Neutrophil (primary cell): ENCODE data around the gene TMSB4X.
"Not testable (repeated sequence)": the region's sequence is repeated elsewhere in the genome, so short reads cannot be mapped to it uniquely, and the experiment has no call there.

Source experiments
- H3K27ac ChIP-seq: fragments of 200-600 bp; sonication (generic); 2 replicates; pipeline ENCODE4 v1.5.1; 2016; ENCODE audit warnings: mild to moderate bottlenecking, moderate library complexity
- H3K27me3 ChIP-seq: fragments of 200-600 bp; sonication (generic); 2 replicates; pipeline ENCODE4 v1.6.0; 2016; ENCODE audit warnings: mild to moderate bottlenecking
- H3K36me3 ChIP-seq: fragments of 200-600 bp; sonication (generic); 2 replicates; pipeline ENCODE4 v1.5.1; 2017
- H3K4me1 ChIP-seq, 2 experiments: fragments of 200-600 bp in 1 of 2; sonication (generic) in 1 of 2; 1 replicate in 1 of 2; 2 replicates in 1 of 2; pipeline versions ENCODE4 v1.5.1 to v1.6.1; 2013 to 2016; ENCODE audit warnings: low read depth in 1 of 2, low read length in 1 of 2, mild to moderate bottlenecking in 1 of 2, moderate library complexity in 1 of 2; ENCODE audit not compliant: control insufficient read depth in 1 of 2, insufficient read depth in 1 of 2
- H3K4me3 ChIP-seq, 2 experiments: fragments of 200-600 bp in 1 of 2; sonication (generic) in 1 of 2; 1 replicate in 1 of 2; 2 replicates in 1 of 2; pipeline ENCODE4 v1.5.1; 2013 to 2016; ENCODE audit warnings: low read depth in 1 of 2, low read length in 1 of 2, mild to moderate bottlenecking in 1 of 2, moderate library complexity in 1 of 2
- H3K9me3 ChIP-seq: fragments of 200-600 bp; sonication (generic); 2 replicates; pipeline ENCODE4 v1.5.1; 2016
- CTCF ChIP-seq: fragments of 200-600 bp; sonication (generic); IDR thresholded peaks from 2 replicates; pipeline ENCODE4 v1.5.1; 2016; ENCODE audit warnings: antibody characterized with exemption

TMSB4X gene

GRCh38 chrX:12975991-12976558 lies 1.2 kb downstream of the TMSB4X start:
- H3K36me3 ChIP-seq: peaks cover 15% of the 10 kb centered on the region
- TF ChIP-seq CTCF: peak; percentile 27
- H3K4me3 ChIP-seq: peak overlapping the region; percentile 78 to 89
- H3K27ac ChIP-seq: peak overlapping the region; percentile 99
- H3K27me3 ChIP-seq: no peaks in the 10 kb centered on the region
- no peaks in the 10 kb centered on the region for H3K9me3 ChIP-seq
- peaks cover 41 to 73% of the 10 kb centered on the region in 2 experiments for H3K4me1 ChIP-seq

GRCh38 chrX:12976819-12977732 lies 2.2 kb downstream of the TMSB4X start:
- H3K27me3 ChIP-seq, H3K9me3 ChIP-seq: not testable (repeated sequence)
- H3K27ac ChIP-seq: peak overlapping the region; percentile 99
- H3K4me1 ChIP-seq: peaks cover 41 to 73% of the 10 kb centered on the region in 2 experiments
- H3K4me3 ChIP-seq: peak overlapping the region; percentile 78 to 89
- peaks cover 15% of the 10 kb centered on the region for H3K36me3 ChIP-seq

- H3K4me1 ChIP-seq: peaks cover 41 to 75% of the 10 kb centered on the region in 2 experiments
- H3K27ac ChIP-seq: peak overlapping the region; percentile 99
- H3K4me3 ChIP-seq: peak overlapping the region; percentile 78 to 89
- H3K36me3 ChIP-seq: peaks cover 15% of the 10 kb centered on the region
- no peaks in the 10 kb centered on the region for H3K27me3 ChIP-seq
- no peaks in the 10 kb centered on the region for H3K9me3 ChIP-seq
- TF ChIP-seq CTCF: no peak
These were observed 2.9 kb downstream of the TMSB4X start for GRCh38 chrX:12977761-12978204.

GRCh38 chrX:12978205-12979025 lies 3.5 kb downstream of the TMSB4X start:
- Histone ChIP-seq H3K27ac (peak overlapping the region; percentile 99), H3K36me3 (peaks cover 15% of the 10 kb centered on the region), H3K9me3 (no peaks in the 10 kb centered on the region), H3K27me3 (no peaks in the 10 kb centered on the region), H3K4me1 (peaks cover 45 to 71% of the 10 kb centered on the region in 2 experiments), H3K4me3 (peak overlapping the region; percentile 78 to 89)
- TF ChIP-seq CTCF: no peak

- Histone ChIP-seq H3K4me1 (peaks cover 46 to 64% of the 10 kb centered on the region in 2 experiments), H3K4me3 (peak overlapping the region; percentile 78 to 89), H3K27ac (peak overlapping the region; percentile 99), H3K27me3 (no peaks in the 10 kb centered on the region), H3K36me3 (peaks cover 15% of the 10 kb centered on the region), H3K9me3 (no peaks in the 10 kb centered on the region)
- no peak for TF ChIP-seq CTCF
These were observed 4.2 kb downstream of the TMSB4X start for GRCh38 chrX:12979026-12979607.
